ENCODE measurements around the gene PAM16.

The PAM16 gene

GRCh38 chr16:4370570-4371356, 19.6 kb upstream of the PAM16 start:
- no peak for DNase-seq

- no peak for DNase-seq
Measured at GRCh38 chr16:4370151-4370550, 19.0 kb upstream of the PAM16 start.

- DNase-seq = no peak
Measured at GRCh38 chr16:4369007-4369733, 18.0 kb upstream of the PAM16 start.

GRCh38 chr16:4367393-4367856, 16.3 kb upstream of the PAM16 start:
- no peak for DNase-seq

- no peak for DNase-seq
Measured at GRCh38 chr16:4366016-4366415, 14.9 kb upstream of the PAM16 start.

GRCh38 chr16:4365615-4366014, 14.5 kb upstream of the PAM16 start:
- DNase-seq = no peak

- DNase-seq = peak; percentile 59
Measured at GRCh38 chr16:4365014-4365406, 13.9 kb upstream of the PAM16 start.

GRCh38 chr16:4364196-4365013, 13.3 kb upstream of the PAM16 start:
- peak; percentile 17 for DNase-seq

GRCh38 chr16:4362476-4363135, 11.5 kb upstream of the PAM16 start:
- DNase-seq = no peak

- no peak for DNase-seq
Measured at GRCh38 chr16:4361944-4362311, 10.8 kb upstream of the PAM16 start.

- no peak for DNase-seq
Measured at GRCh38 chr16:4361033-4361943, 10.2 kb upstream of the PAM16 start.

- no peak for DNase-seq
Measured at GRCh38 chr16:4360538-4361021, 9.5 kb upstream of the PAM16 start.

- DNase-seq = no peak
Measured at GRCh38 chr16:4359914-4360313, 8.8 kb upstream of the PAM16 start.

- DNase-seq = peak; percentile 50
Measured at GRCh38 chr16:4358831-4359561, 7.9 kb upstream of the PAM16 start.

GRCh38 chr16:4358236-4358635, 7.1 kb upstream of the PAM16 start:
- DNase-seq = no peak

GRCh38 chr16:4356820-4357219, 5.7 kb upstream of the PAM16 start:
- DNase-seq = no peak

- no peak for DNase-seq
Measured at GRCh38 chr16:4354512-4355409, 3.6 kb upstream of the PAM16 start.

GRCh38 chr16:4353675-4354074, 2.6 kb upstream of the PAM16 start:
- no peak for DNase-seq

- no peak for DNase-seq
Measured at GRCh38 chr16:4352843-4353242, 1.7 kb upstream of the PAM16 start.

- no peak for DNase-seq
Measured at GRCh38 chr16:4351880-4352279, 759 bp upstream of the PAM16 start.

All from CD4-positive, alpha-beta T cell treated with Interferon gamma for 1 hour (primary cell).